CD4-positive, alpha-beta T cell (primary cell): ENCODE measurements around the gene JKAMP. TPM values are rescaled to one million over a fixed set of nuclear protein-coding genes. Genes with fewer than 3 reads are reported as not detected.

Source experiments
- ATAC-seq: fragments of 200-7000 bp; cut with Tn5 transposase; one replicate; pipeline ENCODE4 v1.10.0; 2022; ENCODE audit warnings: mild to moderate bottlenecking; ENCODE audit not compliant: poor library complexity
- CTCF ChIA-PET: fragments of 350-600 bp; sonication (Branson Sonifier 250); formaldehyde crosslinking; loops from one replicate; lab custom pipeline; 2021; ENCODE audit warnings: antibody characterized with exemption, inconsistent platforms; lab: Charles Lee
- POLR2A ChIA-PET: fragments of 350-600 bp; sonication (Branson Sonifier 250); formaldehyde crosslinking; loops from one replicate; lab custom pipeline; 2021; ENCODE audit warnings: antibody characterized with exemption, inconsistent platforms; lab: Charles Lee
- DNase-seq, 14 experiments: peaks; one replicate each; pipeline ENCODE4 v3.0.0-alpha.2; 2013 to 2020; ENCODE audit warnings: mixed read lengths in 2 of 14
- H3K27ac ChIP-seq, 2 donors: one replicate each; pipeline versions ENCODE4 v1.5.1 to v1.7.0; 2013; ENCODE audit warnings: low read length in 2 of 2, low read depth in 1 of 2, mild to moderate bottlenecking in 1 of 2
- H3K27me3 ChIP-seq, 2 experiments: 1 replicate in 1 of 2; 2 replicates in 1 of 2; pipeline versions ENCODE4 v1.6.1 to v1.7.0; 2013; ENCODE audit warnings: low read length in 2 of 2, control low read depth in 1 of 2, mild to moderate bottlenecking in 1 of 2, moderate library complexity in 1 of 2; ENCODE audit not compliant: insufficient read depth in 2 of 2, control insufficient read depth in 1 of 2
- H3K36me3 ChIP-seq: one replicate; pipeline ENCODE4 v1.6.1; 2013; ENCODE audit warnings: low read length, control low read depth; ENCODE audit not compliant: insufficient read depth
- H3K4me1 ChIP-seq: one replicate; pipeline ENCODE4 v1.6.1; 2013; ENCODE audit warnings: low read length, control low read depth; ENCODE audit not compliant: insufficient read depth
- H3K4me3 ChIP-seq: one replicate; pipeline ENCODE4 v1.5.1; 2013; ENCODE audit warnings: mild to moderate bottlenecking, low read length, moderate library complexity
- H3K9me3 ChIP-seq, 2 experiments: 1 replicate in 1 of 2; 2 replicates in 1 of 2; pipeline versions ENCODE4 v1.6.1 to v1.7.0; 2013; ENCODE audit warnings: low read length in 2 of 2, mild to moderate bottlenecking in 2 of 2, control low read depth in 1 of 2, moderate library complexity in 1 of 2; ENCODE audit not compliant: control insufficient read depth in 1 of 2, insufficient read depth in 1 of 2
- H3K27ac Mint-ChIP-seq: one replicate; pipeline ENCODE4 v1.8.0; 2020; ENCODE audit warnings: mixed read lengths
- H3K27me3 Mint-ChIP-seq: one replicate; pipeline ENCODE4 v1.8.0; 2021; ENCODE audit warnings: mixed read lengths
- H3K36me3 Mint-ChIP-seq: one replicate; pipeline ENCODE4 v1.8.0; 2021; ENCODE audit warnings: low read depth, mixed read lengths
- H3K4me1 Mint-ChIP-seq: one replicate; pipeline ENCODE4 v1.8.0; 2021; ENCODE audit warnings: low read depth, mixed read lengths
- H3K4me3 Mint-ChIP-seq: one replicate; pipeline ENCODE4 v1.8.0; 2020; ENCODE audit warnings: mild to moderate bottlenecking, mixed read lengths
- H3K9me3 Mint-ChIP-seq: one replicate; pipeline ENCODE4 v1.8.0; 2020; ENCODE audit warnings: mixed read lengths
- CTCF ChIP-seq: fragments of 200-600 bp; IDR thresholded peaks from one replicate; pipeline ENCODE4 v1.8.0; 2022; ENCODE audit warnings: antibody characterized with exemption, mild to moderate bottlenecking
- intact Hi-C, 2 experiments: fragments of 100-400 bp; cut with DNase I in 1 of 2; cut with micrococcal nuclease in 1 of 2; formaldehyde crosslinking; loops; one replicate each; pipeline versions ENCODE4 v1.15.1 to v1.9.0; 2023 to 2025; cut with DNase I, micrococcal nuclease
- total RNA-seq, 174 experiments: library from RNA in 2 of 174; stranded (reverse) in 2 of 174; gene quantifications; one replicate each; pipeline ENCODE4 v1.2.3 and lab custom pipeline; 2021 to 2026

JKAMP gene
- total RNA-seq, 2 experiments from 2014 or later = 9.4 to 9.8 TPM

DNA sequence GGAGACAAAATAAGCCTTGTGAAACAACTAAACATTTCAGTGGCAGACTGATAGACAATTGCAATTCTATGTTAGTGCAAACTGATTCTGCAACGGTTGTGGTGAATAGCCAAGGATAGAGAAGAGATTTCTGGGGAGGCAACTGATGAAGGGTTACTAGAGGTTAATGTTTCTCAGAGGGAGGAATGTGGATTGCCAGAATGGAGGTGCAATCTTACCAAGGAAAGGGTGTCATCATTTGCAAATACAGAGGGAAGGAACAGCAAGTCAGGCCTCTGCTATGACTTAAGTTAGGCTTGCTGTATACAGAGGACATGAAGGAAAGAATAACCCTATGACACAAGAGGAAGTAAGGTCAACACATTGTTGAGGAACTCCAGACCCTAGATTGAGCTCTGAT lies 56.5 kb downstream of the JKAMP start:
- ChIA-PET POLR2A (no interaction called here), CTCF (interaction anchor here (0.7 kb wide), 1 partner anchor 12 kb away, joined by 8 read pairs; no protein-coding TSS in a partner anchor)
- Histone ChIP-seq H3K27me3 (peaks cover 0 to 9% of the 10 kb centered on the region in 2 experiments), H3K27ac (no peak overlapping the region), H3K4me1 (no peaks in the 10 kb centered on the region), H3K9me3 (no peaks in the 10 kb centered on the region), H3K36me3 (no peaks in the 10 kb centered on the region), H3K4me3 (no peak overlapping the region)
- Mint-ChIP-seq H3K9me3 (no peaks in the 10 kb centered on the region), H3K4me1 (no peaks in the 10 kb centered on the region), H3K27me3 (peaks cover 12% of the 10 kb centered on the region), H3K4me3 (no peak overlapping the region), H3K27ac (no peak overlapping the region), H3K36me3 (no peaks in the 10 kb centered on the region)
- intact Hi-C loops = no loop called here
- TF ChIP-seq CTCF = no peak
- DNase-seq (no peak), ATAC-seq (no peak)

GRCh38 chr14:59541731-59542130 lies 57.4 kb downstream of the JKAMP start:
- ChIA-PET CTCF (no interaction called here), POLR2A (no interaction called here)
- H3K27ac ChIP-seq = no peak overlapping the region
- intact Hi-C loops = no loop called here
- no peak for TF ChIP-seq CTCF
- H3K27ac Mint-ChIP-seq = no peak overlapping the region
- no peaks in the 10 kb centered on the region for H3K9me3 ChIP-seq
- no peaks in the 10 kb centered on the region for H3K9me3 Mint-ChIP-seq
- no peak for ATAC-seq
- H3K36me3 Mint-ChIP-seq = no peaks in the 10 kb centered on the region
- DNase-seq = no peak
- peaks cover 0 to 9% of the 10 kb centered on the region in 2 experiments for H3K27me3 ChIP-seq
- H3K4me1 ChIP-seq = no peaks in the 10 kb centered on the region
- H3K4me3 Mint-ChIP-seq = no peak overlapping the region
- no peaks in the 10 kb centered on the region for H3K4me1 Mint-ChIP-seq
- no peak overlapping the region for H3K4me3 ChIP-seq
- H3K27me3 Mint-ChIP-seq = peaks cover 12% of the 10 kb centered on the region
- no peaks in the 10 kb centered on the region for H3K36me3 ChIP-seq

DNA sequence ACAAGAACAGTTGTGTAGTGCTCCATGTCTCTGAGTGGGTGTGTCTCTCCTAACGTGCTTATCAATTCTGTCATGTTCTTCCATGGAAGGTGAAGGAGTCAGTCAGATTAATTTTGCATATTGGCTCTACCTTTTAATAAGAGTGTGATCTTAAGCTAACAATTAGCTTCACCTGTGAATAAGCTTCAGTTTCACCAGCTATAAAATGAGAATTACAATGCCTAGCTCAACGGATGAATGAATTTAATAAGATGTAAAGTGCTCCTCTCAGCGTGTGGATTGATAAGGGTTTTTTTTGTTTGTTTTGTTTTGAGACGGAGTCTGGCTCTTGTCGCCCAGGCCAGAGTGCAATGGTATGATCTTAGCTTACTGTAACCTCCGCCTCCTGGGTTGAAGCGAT lies 59.6 kb downstream of the JKAMP start:
- TF ChIP-seq CTCF = no peak
- Histone ChIP-seq H3K27ac (no peak overlapping the region), H3K4me3 (no peak overlapping the region), H3K36me3 (no peaks in the 10 kb centered on the region), H3K27me3 (peaks cover 0 to 9% of the 10 kb centered on the region in 2 experiments), H3K4me1 (no peaks in the 10 kb centered on the region), H3K9me3 (no peaks in the 10 kb centered on the region)
- no peak for DNase-seq
- H3K4me3 Mint-ChIP-seq = no peak overlapping the region
- ChIA-PET CTCF (no interaction called here), POLR2A (no interaction called here)
- intact Hi-C loops = no loop called here
- H3K4me1 Mint-ChIP-seq = no peaks in the 10 kb centered on the region
- no peak for ATAC-seq
- peaks cover 23% of the 10 kb centered on the region for H3K27me3 Mint-ChIP-seq
- no peak overlapping the region for H3K27ac Mint-ChIP-seq
- H3K9me3 Mint-ChIP-seq = no peaks in the 10 kb centered on the region
- H3K36me3 Mint-ChIP-seq = no peaks in the 10 kb centered on the region
